Keratinocyte (primary cell): ENCODE results near the gene STK32C. TPM values are rescaled to one million over a fixed set of nuclear protein-coding genes. Genes with fewer than 3 reads are reported as not detected.

Source experiments
- DNase-seq: peaks from one replicate; pipeline ENCODE4 v3.0.0-alpha.2; 2011; ENCODE audit warnings: low read depth, missing footprints, low spot score
- FAIRE-seq: peaks from 2 replicates; lab custom pipeline; 2011; peaks lifted over from hg19 to GRCh38; lab: Jason Lieb, UNC
- H2AFZ ChIP-seq: 2 replicates; pipeline ENCODE4 v1.6.0; 2012; ENCODE audit warnings: low read length, control low read depth, inconsistent platforms; ENCODE audit not compliant: control insufficient read depth
- H3K27ac ChIP-seq: 2 replicates; pipeline ENCODE4 v1.5.1; 2011; ENCODE audit warnings: low read length; ENCODE audit not compliant: control insufficient read depth, insufficient read depth
- H3K27me3 ChIP-seq: 3 replicates; pipeline ENCODE4 v1.6.0; 2011; ENCODE audit warnings: low read length; ENCODE audit not compliant: control insufficient read depth, insufficient read depth; ENCODE audit errors: extremely low read depth
- H3K36me3 ChIP-seq, 2 experiments: 2 replicates in 1 of 2; 3 replicates in 1 of 2; pipeline ENCODE4 v1.5.1; 2011; ENCODE audit warnings: low read length in 2 of 2, mild to moderate bottlenecking in 1 of 2; ENCODE audit not compliant: control insufficient read depth in 2 of 2, insufficient read depth in 2 of 2; ENCODE audit errors: extremely low read depth in 1 of 2
- H3K4me1 ChIP-seq: 3 replicates; pipeline ENCODE4 v1.5.1; 2011; ENCODE audit warnings: low read length; ENCODE audit not compliant: control insufficient read depth, insufficient read depth; ENCODE audit errors: extremely low read depth
- H3K4me2 ChIP-seq: 3 replicates; pipeline ENCODE4 v1.6.0; 2011; ENCODE audit warnings: low read depth, low read length; ENCODE audit not compliant: control insufficient read depth, insufficient read depth; ENCODE audit errors: extremely low read depth
- H3K4me3 ChIP-seq, 3 experiments: fragments of 200-600 bp in 1 of 3; sonication (generic) in 1 of 3; 2 replicates in 2 of 3; 3 replicates in 1 of 3; pipeline ENCODE4 v1.5.1; 2011 to 2016; ENCODE audit warnings: low read length in 3 of 3, mild to moderate bottlenecking in 3 of 3, control low read depth in 2 of 3, inconsistent platforms in 1 of 3, low read depth in 1 of 3, mixed read lengths in 1 of 3, mixed run types in 1 of 3, moderate library complexity in 1 of 3; ENCODE audit not compliant: control insufficient read depth in 2 of 3, insufficient read depth in 2 of 3; ENCODE audit errors: extremely low read depth in 1 of 3
- H3K79me2 ChIP-seq: 2 replicates; pipeline ENCODE4 v1.6.0; 2012; ENCODE audit warnings: low read length; ENCODE audit not compliant: control insufficient read depth, insufficient read depth
- H3K9ac ChIP-seq: 3 replicates; pipeline ENCODE4 v1.6.0; 2011; ENCODE audit warnings: low read length; ENCODE audit not compliant: control insufficient read depth, insufficient read depth; ENCODE audit errors: extremely low read depth
- H3K9me1 ChIP-seq: 3 replicates; pipeline ENCODE4 v1.6.0; 2011; ENCODE audit warnings: low read length; ENCODE audit not compliant: control insufficient read depth, insufficient read depth; ENCODE audit errors: extremely low read depth
- H3K9me3 ChIP-seq: 2 replicates; pipeline ENCODE4 v1.5.1; 2012; ENCODE audit warnings: low read depth, low read length; ENCODE audit not compliant: control insufficient read depth
- H4K20me1 ChIP-seq: 3 replicates; pipeline ENCODE4 v1.6.0; 2011; ENCODE audit warnings: low read length; ENCODE audit not compliant: control insufficient read depth, insufficient read depth; ENCODE audit errors: extremely low read depth
- CTCF ChIP-seq, 3 experiments: IDR thresholded peaks in 1 of 3; conservative IDR thresholded peaks in 1 of 3; optimal IDR thresholded peaks in 1 of 3; 2 replicates in 2 of 3; 3 replicates in 1 of 3; pipeline versions ENCODE3 to v1.5.1; 2011; ENCODE audit warnings: low read length in 3 of 3, mild to moderate bottlenecking in 3 of 3, moderate library complexity in 2 of 3, control low read depth in 1 of 3, inconsistent platforms in 1 of 3; ENCODE audit not compliant: insufficient read depth in 2 of 3; ENCODE audit errors: extremely low read depth in 1 of 3
- EZH2 ChIP-seq: IDR thresholded peaks from one replicate; pipeline ENCODE4 v1.6.1; 2012; ENCODE audit warnings: inconsistent platforms, mild to moderate bottlenecking, low read length, moderate library complexity
- dilution Hi-C: fragments of 300-500 bp; cut with MboI; formaldehyde crosslinking; loops from one replicate; pipeline ENCODE4 v1.7.0; 2020; ENCODE audit warnings: low sequenced_read_pairs; ENCODE audit not compliant: extremely low pct_ligation_motif_present
- polyA plus RNA-seq, 5 experiments: library from polyadenylated mRNA; depleted of rRNA in 3 of 5; stranded (reverse) in 3 of 5; stranded (forward) in 1 of 5; unstranded in 1 of 5; fragments of >200 nt; gene quantifications; 1 replicate in 1 of 5; 2 replicates in 3 of 5; 3 replicates in 1 of 5; pipeline versions ENCODE4 v1.2.1 to v1.2.3, GENCODE V29; 2011 to 2012; ENCODE audit warnings: missing spikeins in 2 of 5, low read depth in 1 of 5, low replicate concordance in 1 of 5

The STK32C gene
- polyA plus RNA-seq, 1 donor (not counting 4 experiments of a cell fraction or from before 2014, with no cell fraction given): 4.1 TPM

- Histone ChIP-seq H3K4me1 (no peaks in the 10 kb centered on the region), H3K27ac (no peak overlapping the region), H3K4me3 (no peak overlapping the region), H2AFZ (no peak overlapping the region), H3K36me3 (no peaks in the 10 kb centered on the region), H3K9me1 (no peaks in the 10 kb centered on the region), H3K9me3 (no peaks in the 10 kb centered on the region), H3K79me2 (no peaks in the 10 kb centered on the region), H3K9ac (no peak overlapping the region), H3K4me2 (no peak overlapping the region), H3K27me3 (no peaks in the 10 kb centered on the region), H4K20me1 (no peaks in the 10 kb centered on the region)
- no peak for FAIRE-seq
- TF ChIP-seq CTCF (optimal IDR thresholded peaks at IDR 0.05 in 1 of 3, IDR thresholded peaks at IDR 0.05 in 1 of 3, conservative IDR thresholded peaks at IDR 0.05 in 1 of 3; ENCODE audit: extremely low read depth in 1 of 3, insufficient read depth in 2 of 3, low read length in 3 of 3) (no peak), EZH2 (no peak)
- dilution Hi-C loops: no loop called here
- DNase-seq: no peak
Measured at GRCh38 chr10:132274581-132274980, 33.2 kb downstream of the STK32C start.

- Histone ChIP-seq H2AFZ (no peak overlapping the region), H3K79me2 (no peaks in the 10 kb centered on the region), H3K36me3 (no peaks in the 10 kb centered on the region)
Measured at GRCh38 chr10:132273966-132274365, 33.8 kb downstream of the STK32C start.

More at GRCh38 chr10:132273966-132274365, 33.8 kb downstream of the STK32C start:
- H3K4me1 ChIP-seq: no peaks in the 10 kb centered on the region
- H3K9me3 ChIP-seq: peaks cover 1% of the 10 kb centered on the region
- FAIRE-seq: no peak
- H3K9ac ChIP-seq: no peak overlapping the region
- H4K20me1 ChIP-seq: no peaks in the 10 kb centered on the region
- no peak overlapping the region for H3K4me3 ChIP-seq
- no peak for TF ChIP-seq EZH2
- no peak for TF ChIP-seq CTCF (optimal IDR thresholded peaks at IDR 0.05 in 1 of 3, IDR thresholded peaks at IDR 0.05 in 1 of 3, conservative IDR thresholded peaks at IDR 0.05 in 1 of 3; ENCODE audit: extremely low read depth in 1 of 3, insufficient read depth in 2 of 3, low read length in 3 of 3)
- H3K27me3 ChIP-seq: no peaks in the 10 kb centered on the region
- no peak overlapping the region for H3K4me2 ChIP-seq
- DNase-seq: no peak
- dilution Hi-C loops: no loop called here
- no peak overlapping the region for H3K27ac ChIP-seq
- H3K9me1 ChIP-seq: no peaks in the 10 kb centered on the region
